Sigmoid colon (tissue), 4 donors: ENCODE results near the gene NPLOC4.

ENCODE experiments used
- CTCF ChIP-seq, 4 experiments: fragments of 450-650 bp in 3 of 4; fragments of 200-600 bp in 1 of 4; IDR thresholded peaks; one replicate each; pipeline ENCODE4 v1.5.1; 2016 to 2019; ENCODE audit warnings: antibody characterized with exemption in 4 of 4, mild to moderate bottlenecking in 3 of 4, moderate library complexity in 2 of 4
- EP300 ChIP-seq, 4 donors: sonication (generic); formaldehyde crosslinking; IDR thresholded peaks; one replicate each; pipeline ENCODE4 v1.6.1; 2017; ENCODE audit warnings: antibody characterized with exemption in 4 of 4
- POLR2AphosphoS5 ChIP-seq, 4 donors: sonication (generic); formaldehyde crosslinking; IDR thresholded peaks; one replicate each; pipeline ENCODE4 v1.6.1; 2017; ENCODE audit warnings: antibody characterized with exemption in 4 of 4

- TF ChIP-seq POLR2AphosphoS5 (IDR thresholded peaks at IDR 0.05) (no peak), EP300 (IDR thresholded peaks at IDR 0.05) (no peak), CTCF (IDR thresholded peaks at IDR 0.05) (no peak)
Observed at GRCh38 chr17:81545160-81545949, 91.6 kb downstream of the NPLOC4 start.
